Measurements from ENCODE around the gene ACMSD.

GRCh38 chr2:134823832-134824231 is 14.6 kb upstream of the ACMSD start:
- no peak for TF ChIP-seq CTCF (IDR thresholded peaks at IDR 0.05 in 2 of 3, conservative IDR thresholded peaks at IDR 0.05 in 1 of 3; ENCODE audit: insufficient read depth in 2 of 3, low read depth in 1 of 3, low read length in 3 of 3)
- TF ChIP-seq NR3C1 (CRISPR knock-in tag; IDR thresholded peaks at IDR 0.05) = no peak
- no peak for TF ChIP-seq SIN3A (IDR thresholded peaks at IDR 0.05; ENCODE audit: borderline replicate concordance in 2 of 2, control insufficient read depth in 1 of 2, low read depth in 2 of 2, low read length in 2 of 2)
- TF ChIP-seq GABPA (tag; conservative IDR thresholded peaks at IDR 0.05; ENCODE audit: low read depth) = no peak
- TF ChIP-seq ZBTB33 (CRISPR knock-in tag; IDR thresholded peaks at IDR 0.05) = no peak
- no peak for TF ChIP-seq BCLAF1 (IDR thresholded peaks at IDR 0.05; ENCODE audit: borderline replicate concordance in 1 of 2, control insufficient read depth in 1 of 2, low read depth in 2 of 2, low read length in 1 of 2)
- no peak for TF ChIP-seq GTF2B (IDR thresholded peaks at IDR 0.05; ENCODE audit: extremely low read depth, insufficient read length)
